ENCODE results near the gene PRRX2.

- TF ChIP-seq, protein P1, sequence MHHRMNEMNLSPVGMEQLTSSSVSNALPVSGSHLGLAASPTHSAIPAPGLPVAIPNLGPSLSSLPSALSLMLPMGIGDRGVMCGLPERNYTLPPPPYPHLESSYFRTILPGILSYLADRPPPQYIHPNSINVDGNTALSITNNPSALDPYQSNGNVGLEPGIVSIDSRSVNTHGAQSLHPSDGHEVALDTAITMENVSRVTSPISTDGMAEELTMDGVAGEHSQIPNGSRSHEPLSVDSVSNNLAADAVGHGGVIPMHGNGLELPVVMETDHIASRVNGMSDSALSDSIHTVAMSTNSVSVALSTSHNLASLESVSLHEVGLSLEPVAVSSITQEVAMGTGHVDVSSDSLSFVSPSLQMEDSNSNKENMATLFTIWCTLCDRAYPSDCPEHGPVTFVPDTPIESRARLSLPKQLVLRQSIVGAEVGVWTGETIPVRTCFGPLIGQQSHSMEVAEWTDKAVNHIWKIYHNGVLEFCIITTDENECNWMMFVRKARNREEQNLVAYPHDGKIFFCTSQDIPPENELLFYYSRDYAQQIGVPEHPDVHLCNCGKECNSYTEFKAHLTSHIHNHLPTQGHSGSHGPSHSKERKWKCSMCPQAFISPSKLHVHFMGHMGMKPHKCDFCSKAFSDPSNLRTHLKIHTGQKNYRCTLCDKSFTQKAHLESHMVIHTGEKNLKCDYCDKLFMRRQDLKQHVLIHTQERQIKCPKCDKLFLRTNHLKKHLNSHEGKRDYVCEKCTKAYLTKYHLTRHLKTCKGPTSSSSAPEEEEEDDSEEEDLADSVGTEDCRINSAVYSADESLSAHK (tag by site-specific recombination; IDR thresholded peaks at IDR 0.05), result no peak
- TF ChIP-seq, protein P2, sequence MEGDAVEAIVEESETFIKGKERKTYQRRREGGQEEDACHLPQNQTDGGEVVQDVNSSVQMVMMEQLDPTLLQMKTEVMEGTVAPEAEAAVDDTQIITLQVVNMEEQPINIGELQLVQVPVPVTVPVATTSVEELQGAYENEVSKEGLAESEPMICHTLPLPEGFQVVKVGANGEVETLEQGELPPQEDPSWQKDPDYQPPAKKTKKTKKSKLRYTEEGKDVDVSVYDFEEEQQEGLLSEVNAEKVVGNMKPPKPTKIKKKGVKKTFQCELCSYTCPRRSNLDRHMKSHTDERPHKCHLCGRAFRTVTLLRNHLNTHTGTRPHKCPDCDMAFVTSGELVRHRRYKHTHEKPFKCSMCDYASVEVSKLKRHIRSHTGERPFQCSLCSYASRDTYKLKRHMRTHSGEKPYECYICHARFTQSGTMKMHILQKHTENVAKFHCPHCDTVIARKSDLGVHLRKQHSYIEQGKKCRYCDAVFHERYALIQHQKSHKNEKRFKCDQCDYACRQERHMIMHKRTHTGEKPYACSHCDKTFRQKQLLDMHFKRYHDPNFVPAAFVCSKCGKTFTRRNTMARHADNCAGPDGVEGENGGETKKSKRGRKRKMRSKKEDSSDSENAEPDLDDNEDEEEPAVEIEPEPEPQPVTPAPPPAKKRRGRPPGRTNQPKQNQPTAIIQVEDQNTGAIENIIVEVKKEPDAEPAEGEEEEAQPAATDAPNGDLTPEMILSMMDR (tag by site-specific recombination; IDR thresholded peaks at IDR 0.05), result no peak
- TF ChIP-seq MYNN (tag by site-specific recombination; IDR thresholded peaks at IDR 0.05; ENCODE audit: borderline replicate concordance), result no peak
- no peak for TF ChIP-seq YY1 (tag by site-specific recombination; IDR thresholded peaks at IDR 0.05)
- no peak for TF ChIP-seq ZNF792 (tag by site-specific recombination; IDR thresholded peaks at IDR 0.05)
- no peak for TF ChIP-seq SP2 (tag by site-specific recombination; IDR thresholded peaks at IDR 0.05)
- no peak for TF ChIP-seq ZNF114 (tag by site-specific recombination; IDR thresholded peaks at IDR 0.05)
- TF ChIP-seq ZNF146 (tag by site-specific recombination; IDR thresholded peaks at IDR 0.05), result no peak
- no peak for TF ChIP-seq ZNF274 (IDR thresholded peaks at IDR 0.05; ENCODE audit: low read length)
- no peak for TF ChIP-seq ZNF274 (tag by site-specific recombination; IDR thresholded peaks at IDR 0.05; ENCODE audit: borderline replicate concordance)
- TF ChIP-seq, protein P3, sequence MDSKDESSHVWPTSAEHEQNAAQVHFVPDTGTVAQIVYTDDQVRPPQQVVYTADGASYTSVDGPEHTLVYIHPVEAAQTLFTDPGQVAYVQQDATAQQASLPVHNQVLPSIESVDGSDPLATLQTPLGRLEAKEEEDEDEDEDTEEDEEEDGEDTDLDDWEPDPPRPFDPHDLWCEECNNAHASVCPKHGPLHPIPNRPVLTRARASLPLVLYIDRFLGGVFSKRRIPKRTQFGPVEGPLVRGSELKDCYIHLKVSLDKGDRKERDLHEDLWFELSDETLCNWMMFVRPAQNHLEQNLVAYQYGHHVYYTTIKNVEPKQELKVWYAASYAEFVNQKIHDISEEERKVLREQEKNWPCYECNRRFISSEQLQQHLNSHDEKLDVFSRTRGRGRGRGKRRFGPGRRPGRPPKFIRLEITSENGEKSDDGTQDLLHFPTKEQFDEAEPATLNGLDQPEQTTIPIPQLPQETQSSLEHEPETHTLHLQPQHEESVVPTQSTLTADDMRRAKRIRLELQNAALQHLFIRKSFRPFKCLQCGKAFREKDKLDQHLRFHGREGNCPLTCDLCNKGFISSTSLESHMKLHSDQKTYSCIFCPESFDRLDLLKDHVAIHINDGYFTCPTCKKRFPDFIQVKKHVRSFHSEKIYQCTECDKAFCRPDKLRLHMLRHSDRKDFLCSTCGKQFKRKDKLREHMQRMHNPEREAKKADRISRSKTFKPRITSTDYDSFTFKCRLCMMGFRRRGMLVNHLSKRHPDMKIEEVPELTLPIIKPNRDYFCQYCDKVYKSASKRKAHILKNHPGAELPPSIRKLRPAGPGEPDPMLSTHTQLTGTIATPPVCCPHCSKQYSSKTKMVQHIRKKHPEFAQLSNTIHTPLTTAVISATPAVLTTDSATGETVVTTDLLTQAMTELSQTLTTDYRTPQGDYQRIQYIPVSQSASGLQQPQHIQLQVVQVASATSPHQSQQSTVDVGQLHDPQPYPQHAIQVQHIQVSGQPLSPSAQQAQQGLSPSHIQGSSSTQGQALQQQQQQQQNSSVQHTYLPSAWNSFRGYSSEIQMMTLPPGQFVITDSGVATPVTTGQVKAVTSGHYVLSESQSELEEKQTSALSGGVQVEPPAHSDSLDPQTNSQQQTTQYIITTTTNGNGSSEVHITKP (tag by site-specific recombination; IDR thresholded peaks at IDR 0.05), result no peak
These were observed 103.0 kb downstream of the PRRX2 start for GRCh38 chr9:129768486-129768885.

Measured in HEK293 (cell line).